D721Med (cell line): ENCODE measurements around the gene KMT2E.
"Not testable (repeated sequence)": the region's sequence is repeated elsewhere in the genome, so short reads cannot be mapped to it uniquely, and the experiment has no call there.

ENCODE experiments used
- DNase-seq: peaks from one replicate; pipeline ENCODE4 v3.0.0; 2011; ENCODE audit warnings: low spot score; ENCODE audit not compliant: insufficient read length
- FAIRE-seq: peaks from 2 replicates; lab custom pipeline; 2011; peaks lifted over from hg19 to GRCh38; lab: Jason Lieb, UNC
- CTCF ChIP-seq: IDR thresholded peaks from 2 replicates; pipeline ENCODE4 v1.5.1; 2012; ENCODE audit warnings: mild to moderate bottlenecking, control low read depth; ENCODE audit not compliant: insufficient read depth; ENCODE audit errors: missing control alignments

Gene KMT2E

GRCh38 chr7:105046414-105046813, 32.4 kb downstream of the KMT2E start:
- DNase-seq (no peak), FAIRE-seq (no peak)
- TF ChIP-seq CTCF: no peak

GRCh38 chr7:105047932-105048331, 33.9 kb downstream of the KMT2E start:
- no peak for TF ChIP-seq CTCF
- FAIRE-seq: no peak
- DNase-seq: no peak

GRCh38 chr7:105050493-105050892, 36.5 kb downstream of the KMT2E start:
- no peak for TF ChIP-seq CTCF
- FAIRE-seq (no peak), DNase-seq (no peak)

- FAIRE-seq: not testable (repeated sequence)
Observed at GRCh38 chr7:105050899-105051298, 36.9 kb downstream of the KMT2E start.

GRCh38 chr7:105055084-105055483, 41.1 kb downstream of the KMT2E start:
- FAIRE-seq (no peak), DNase-seq (no peak)
- no peak for TF ChIP-seq CTCF

More at GRCh38 chr7:105050899-105051298, 36.9 kb downstream of the KMT2E start:
- DNase-seq: not testable (repeated sequence)

- DNase-seq (no peak), FAIRE-seq (no peak)
- TF ChIP-seq CTCF: no peak
Observed at GRCh38 chr7:105055621-105056020, 41.6 kb downstream of the KMT2E start.

- no peak for FAIRE-seq
- no peak for DNase-seq
- no peak for TF ChIP-seq CTCF
Observed at GRCh38 chr7:105057472-105057871, 43.5 kb downstream of the KMT2E start.

GRCh38 chr7:105060437-105060836, 46.4 kb downstream of the KMT2E start:
- no peak for TF ChIP-seq CTCF
- no peak for DNase-seq
- no peak for FAIRE-seq
